NCI-H69 (cell line): Measurements from ENCODE around the gene R3HDM4.
A peak's percentile ranks its signal among the peaks of the same experiment; 100 is the strongest.
"Not testable (repeated sequence)": the region's sequence is repeated elsewhere in the genome, so short reads cannot be mapped to it uniquely, and the experiment has no call there.

Experiments used
- DNase-seq: peaks from one replicate; lab custom pipeline; 2025; lab: John Stamatoyannopoulos, UW

The R3HDM4 gene

DNA sequence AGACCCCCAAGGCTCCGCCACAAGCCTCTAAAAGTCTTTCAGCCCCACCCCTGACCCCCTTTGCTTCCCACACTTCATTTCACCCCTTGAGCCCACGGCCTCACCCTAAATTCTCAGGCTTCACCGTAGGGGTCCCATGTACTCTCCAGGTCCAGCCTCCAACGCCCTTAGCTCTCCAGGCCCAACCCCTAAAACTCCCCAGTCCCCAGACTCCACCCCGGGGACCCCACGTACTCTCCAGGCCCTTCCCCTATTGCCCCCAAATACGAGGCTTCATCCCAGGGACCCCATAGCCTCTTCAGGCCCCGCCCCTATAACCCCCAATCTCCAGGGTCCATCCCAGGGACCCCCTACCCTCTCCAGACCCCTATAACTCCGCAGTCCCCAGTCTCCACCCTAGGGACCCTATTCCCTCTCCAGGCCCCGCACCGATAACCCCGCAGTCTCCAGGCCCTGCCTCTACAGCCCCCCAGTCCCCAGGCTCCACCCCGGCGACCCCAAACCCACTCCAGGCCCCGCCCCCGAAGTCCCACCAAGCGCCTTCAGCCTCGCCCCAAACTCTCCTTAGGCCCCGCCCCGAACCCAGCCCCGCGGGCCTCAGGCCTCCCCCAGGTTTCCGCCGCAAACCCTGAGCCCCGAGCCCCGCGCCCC is 20.7 kb downstream of the R3HDM4 start:
- peak; percentile 71 for DNase-seq

GRCh38 chr19:891421-892200 is 21.4 kb downstream of the R3HDM4 start:
- DNase-seq = peak; percentile 90

DNA sequence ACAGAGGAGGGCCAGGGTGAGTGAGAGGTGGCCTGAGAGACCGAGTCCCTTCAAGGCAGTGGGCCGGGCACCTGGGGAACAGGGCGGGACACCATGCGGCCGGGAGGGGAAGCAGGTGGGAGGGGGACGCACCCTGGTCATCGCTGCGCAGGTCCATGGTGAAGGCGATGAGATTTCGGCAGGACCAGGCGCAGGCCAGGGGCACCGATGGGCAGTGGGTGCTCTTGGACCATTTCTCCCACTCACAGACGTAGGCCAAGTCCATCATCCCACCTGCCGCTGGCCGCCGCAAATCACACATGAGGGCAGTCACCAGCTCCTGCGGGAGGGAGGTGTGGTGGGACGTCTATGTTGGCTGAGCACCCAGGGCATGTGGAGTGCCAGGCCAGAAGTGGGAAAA is 22.2 kb downstream of the R3HDM4 start:
- no peak for DNase-seq

DNA sequence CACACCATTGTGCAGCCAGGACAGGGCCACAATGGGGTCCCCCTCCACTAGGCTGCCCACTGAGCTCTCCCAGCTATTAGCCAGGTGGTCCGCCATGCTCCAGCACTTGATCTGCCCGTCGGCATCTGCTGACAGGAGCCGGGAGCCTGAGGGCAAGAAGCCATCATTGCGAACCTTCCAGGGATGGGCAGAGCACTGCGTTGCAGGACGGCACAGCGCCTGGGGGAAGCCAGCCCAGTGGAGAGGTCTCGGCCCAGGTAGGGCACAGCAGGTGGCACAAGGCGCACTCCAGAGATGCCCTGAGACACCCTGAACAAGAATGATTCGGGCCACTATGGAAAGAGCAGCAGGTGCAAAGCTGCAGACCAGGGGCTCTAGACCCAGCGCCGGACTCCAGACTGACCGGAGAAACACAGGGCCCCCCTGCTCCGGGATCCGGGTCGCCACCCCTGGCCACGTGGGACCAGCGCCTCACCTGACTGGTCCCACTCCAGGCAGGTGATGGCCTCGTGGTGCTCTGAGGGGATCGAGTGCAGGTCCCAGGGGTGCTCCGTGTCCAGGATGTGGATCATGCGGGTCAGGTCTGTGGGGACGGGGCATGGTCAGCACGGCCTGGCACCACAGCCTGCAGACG is 23.2 kb downstream of the R3HDM4 start:
- DNase-seq = no peak

GRCh38 chr19:888581-889385 is 24.2 kb downstream of the R3HDM4 start:
- DNase-seq = no peak

DNA sequence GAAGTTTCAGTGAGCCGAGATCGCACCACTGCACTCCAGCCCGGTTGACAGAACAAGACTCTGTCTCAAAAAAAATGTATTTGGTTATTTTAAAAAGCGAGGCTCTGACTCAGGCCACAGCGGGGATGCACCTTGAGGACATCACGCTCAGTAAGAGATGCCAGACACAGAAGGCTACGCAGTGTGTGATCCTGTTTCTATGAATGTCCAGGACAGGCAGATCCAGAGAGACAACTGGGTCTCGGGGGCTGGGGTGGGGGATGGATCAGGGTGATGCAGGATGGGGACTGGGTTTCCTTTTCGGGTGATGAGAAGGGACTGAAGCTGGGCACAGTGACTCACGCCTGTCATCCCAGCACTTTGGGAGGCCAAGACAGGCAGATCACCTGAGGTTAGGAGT is 25.4 kb downstream of the R3HDM4 start:
- DNase-seq = no peak

DNA sequence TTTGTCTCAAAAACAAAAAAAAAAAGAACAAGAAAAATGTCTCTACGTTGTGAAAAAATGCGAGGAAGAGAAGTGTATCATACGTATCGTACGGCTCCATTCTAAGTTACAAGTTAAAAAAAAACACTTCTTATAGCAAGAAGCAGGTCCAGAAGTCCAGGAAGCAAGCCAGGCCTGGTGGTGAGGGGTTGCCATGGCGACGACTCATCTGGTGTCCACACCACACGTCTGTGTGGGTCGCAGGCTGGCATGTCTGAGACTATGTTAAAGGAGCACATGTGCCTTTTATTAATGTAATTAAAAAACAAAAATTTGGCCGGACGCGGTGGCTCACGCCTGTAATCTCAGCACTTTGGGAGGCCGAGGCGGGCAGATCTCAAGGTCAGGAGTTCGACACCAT is 25.9 kb downstream of the R3HDM4 start:
- DNase-seq = peak; percentile 17

DNA sequence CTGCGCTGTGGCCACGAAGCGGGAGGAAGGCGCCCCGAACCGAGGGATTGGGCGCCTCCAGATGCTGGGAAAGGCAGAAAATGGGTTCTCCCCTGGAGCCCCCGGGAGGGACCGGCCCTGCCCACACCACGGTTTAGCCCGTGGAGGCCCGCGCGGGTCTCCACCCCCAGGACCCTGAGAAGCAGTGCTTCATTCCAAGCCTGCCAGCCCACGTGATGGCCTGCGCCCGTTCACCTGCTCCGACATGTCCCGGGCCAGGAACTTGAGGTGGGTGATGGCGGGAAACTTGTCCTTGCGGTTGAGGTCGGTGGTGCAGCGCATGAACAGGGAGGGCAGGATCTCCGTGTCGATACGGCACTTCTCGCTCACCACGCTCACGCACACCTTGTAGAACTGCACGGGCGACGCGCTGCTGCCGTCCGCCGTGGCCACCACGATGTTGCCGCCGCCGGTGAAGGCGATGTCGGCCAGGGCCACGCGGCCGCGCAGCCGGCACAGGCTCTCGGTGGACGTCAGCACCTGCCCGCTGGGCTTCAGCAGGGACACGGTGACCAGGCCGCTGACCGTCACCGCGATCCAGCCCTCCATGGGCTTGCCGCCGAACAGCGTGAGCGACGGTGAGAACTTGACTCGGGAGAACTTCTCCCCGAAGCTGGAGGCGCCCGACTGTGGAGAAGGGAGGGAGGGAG is 27.3 kb downstream of the R3HDM4 start:
- DNase-seq = no peak

GRCh38 chr19:884420-885211 is 28.4 kb downstream of the R3HDM4 start:
- DNase-seq = no peak

DNA sequence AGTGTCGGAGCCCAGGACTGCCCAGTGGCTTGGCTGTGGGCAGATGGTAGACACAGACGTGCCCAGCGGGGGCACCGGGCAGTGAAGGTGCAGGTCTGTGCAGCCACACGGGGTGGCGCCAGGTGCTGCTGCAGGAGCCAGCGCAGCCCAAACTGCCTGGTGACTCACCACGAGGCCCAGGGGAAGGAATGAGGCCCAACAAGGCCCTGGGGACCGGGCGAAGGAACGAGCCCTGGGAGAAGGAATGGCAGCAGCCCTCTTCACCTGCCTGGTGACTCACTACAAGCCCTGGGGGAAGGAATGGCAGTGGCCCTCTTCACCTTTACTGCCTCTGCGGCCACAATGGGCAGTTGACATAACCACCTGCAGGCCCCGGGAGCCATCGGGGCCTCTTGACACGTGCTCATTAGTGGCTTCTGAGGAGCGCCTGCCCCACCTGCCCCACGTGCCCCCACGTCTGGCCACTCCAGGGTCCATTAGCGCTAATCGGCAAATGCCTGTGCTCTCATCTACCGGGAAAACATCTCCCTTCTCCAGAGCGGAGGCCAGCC is 29.3 kb downstream of the R3HDM4 start:
- DNase-seq = peak; percentile 84

GRCh38 chr19:882871-883497 is 30.0 kb downstream of the R3HDM4 start:
- DNase-seq = no peak

DNA sequence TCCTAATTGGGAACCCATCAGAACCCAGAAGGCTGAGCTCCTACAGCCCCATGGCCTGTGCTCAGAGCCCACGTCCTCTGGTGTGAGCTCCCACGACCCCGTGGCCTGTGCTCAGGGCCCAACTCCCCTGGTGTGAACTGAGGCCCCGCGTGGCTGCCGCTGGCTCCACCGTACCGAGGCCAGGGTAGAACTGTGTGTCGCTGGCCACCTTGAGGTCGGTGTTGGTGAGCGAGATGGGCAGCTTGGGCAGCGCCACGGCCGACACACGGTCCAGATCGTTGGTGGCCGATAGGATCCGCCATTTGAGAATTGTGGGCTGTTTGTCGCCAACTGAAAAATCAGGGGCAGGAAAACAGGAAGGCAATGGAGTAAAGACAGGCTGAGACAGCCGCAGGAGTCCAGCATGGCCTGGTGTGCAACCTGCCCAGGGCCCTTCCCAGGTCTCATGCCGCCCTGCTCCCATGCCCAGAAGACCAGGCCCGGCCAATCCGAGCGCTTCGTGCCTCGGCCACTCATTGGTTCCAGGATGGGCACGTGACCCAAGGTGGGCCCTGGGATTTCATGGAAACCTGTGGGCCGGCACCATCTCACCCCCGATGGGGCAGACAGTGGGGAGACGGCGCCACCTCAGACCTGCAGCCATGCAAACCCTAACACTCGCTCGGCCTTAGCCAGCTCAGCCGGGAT is 31.5 kb downstream of the R3HDM4 start:
- DNase-seq = no peak

DNA sequence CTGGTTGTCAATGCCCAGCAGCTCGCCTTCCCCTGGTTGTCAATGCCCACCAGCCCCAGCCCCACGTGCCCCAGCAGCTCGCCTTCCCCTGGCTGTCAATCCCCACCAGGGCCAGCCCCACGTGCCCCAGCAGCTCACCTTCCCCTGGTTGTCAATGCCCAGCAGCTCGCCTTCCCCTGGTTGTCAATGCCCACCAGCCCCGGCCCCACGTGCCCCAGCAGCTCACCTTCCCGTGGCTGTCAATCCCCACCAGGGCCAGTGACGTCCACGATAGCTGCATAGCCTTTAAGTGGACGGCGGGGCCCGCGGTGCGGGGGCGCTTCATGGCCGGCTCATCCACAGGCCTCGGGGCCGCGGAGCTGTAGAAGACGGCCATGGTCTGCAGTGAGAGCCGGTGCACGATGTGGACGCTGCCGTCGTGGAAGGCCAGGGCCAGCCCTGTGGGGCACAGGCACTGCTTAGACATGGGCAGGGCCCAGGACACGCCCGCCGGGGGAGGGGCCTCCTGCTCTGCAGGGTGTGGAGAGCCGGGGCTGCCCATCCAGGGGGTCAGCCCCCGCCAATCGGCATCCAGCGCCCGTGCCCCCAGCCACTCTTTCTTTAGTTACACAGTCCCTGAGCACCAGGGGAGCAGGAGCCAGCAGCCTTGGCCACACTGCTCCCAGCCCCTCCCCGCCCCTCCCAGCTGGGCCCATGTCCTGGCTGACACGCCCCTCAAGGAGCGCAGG is 33.1 kb downstream of the R3HDM4 start:
- DNase-seq = no peak

DNA sequence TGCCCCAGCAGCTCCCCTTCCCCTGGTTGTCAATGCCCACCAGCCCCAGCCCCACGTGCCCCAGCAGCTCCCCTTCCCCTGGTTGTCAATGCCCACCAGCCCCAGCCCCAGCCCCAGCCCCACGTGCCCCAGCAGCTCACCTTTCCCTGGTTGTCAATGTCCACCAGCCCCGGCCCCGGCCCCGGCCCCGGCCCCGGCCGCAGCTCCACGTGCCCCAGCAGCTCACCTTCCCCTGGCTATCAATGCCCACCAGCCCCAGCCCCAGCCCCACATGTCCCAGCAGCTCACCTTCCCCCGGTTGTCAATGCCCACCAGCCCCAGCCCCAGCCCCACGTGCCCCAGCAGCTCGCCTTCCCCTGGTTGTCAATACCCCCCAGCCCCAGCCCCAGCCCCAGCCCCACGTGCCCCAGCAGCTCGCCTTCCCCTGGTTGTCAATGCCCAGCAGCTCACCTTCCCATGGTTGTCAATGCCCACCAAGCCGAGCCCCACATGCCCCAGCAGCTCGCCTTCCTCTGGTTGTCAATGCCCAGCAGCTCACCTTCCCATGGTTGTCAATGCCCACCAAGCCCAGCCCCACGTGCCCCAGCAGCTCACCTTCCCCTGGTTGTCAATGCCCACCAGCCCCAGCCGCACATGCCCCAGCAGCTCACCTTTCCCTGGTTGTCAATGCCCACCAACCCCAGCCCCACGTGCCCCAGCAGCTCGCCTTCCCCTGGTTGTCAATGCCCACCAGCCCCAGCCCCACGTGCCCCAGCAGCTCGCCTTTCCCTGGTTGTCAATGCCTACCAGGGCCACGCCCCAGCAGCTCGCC is 34.1 kb downstream of the R3HDM4 start:
- DNase-seq = not testable (repeated sequence)

DNA sequence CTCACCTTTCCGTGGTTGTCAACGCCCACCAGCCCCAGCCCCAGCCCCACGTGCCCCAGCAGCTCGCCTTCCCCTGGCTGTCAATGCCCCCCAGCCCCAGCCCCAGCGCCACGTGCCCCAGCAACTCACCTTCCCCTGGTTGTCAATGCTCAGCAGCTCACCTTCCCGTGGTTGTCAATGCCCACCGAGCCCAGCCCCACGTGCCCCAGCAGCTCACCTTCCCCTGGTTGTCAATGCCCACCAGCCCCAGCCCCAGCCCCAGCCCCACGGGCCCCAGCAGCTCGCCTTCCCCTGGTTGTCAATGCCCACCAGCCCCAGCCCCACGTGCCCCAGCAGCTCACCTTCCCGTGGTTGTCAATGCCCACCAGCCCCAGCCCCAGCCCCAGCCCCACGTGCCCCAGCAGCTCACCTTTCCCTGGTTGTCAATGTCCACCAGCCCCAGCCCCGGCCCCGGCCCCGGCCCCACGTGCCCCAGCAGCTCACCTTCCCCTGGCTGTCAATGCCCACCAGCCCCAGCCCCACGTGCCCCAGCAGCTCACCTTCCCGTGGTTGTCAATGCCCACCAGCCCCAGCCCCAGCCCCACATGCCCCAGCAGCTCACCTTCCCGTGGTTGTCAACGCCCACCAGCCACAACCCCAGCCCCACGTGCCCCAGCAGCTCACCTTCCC is 34.9 kb downstream of the R3HDM4 start:
- DNase-seq = not testable (repeated sequence)

DNA sequence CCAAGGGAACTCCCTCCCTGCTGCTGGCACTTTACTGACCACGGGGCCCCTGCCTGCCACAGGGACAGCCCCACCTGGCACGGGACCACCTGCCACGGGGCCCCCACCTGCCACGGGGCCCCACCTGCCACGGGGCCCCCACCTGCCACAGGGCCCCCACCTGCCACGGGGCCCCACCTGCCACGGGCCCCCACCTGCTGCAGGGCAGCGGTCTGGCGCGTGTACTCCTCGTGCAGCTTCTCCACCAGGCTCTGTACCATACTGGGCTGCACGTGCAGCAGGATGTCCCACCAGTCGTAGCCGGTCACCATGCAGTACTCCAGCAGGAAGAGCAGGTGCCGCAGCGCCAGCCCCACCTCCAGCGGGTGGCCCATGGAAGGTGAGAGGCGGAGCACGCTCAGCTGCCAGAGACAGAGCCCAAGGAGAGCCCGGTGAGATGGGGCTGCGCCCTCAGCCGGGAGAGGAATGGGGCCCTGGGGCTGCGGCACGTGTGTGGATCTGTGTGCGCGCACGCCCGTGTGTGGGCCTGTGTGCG is 36.2 kb downstream of the R3HDM4 start:
- no peak for DNase-seq

- no peak for DNase-seq
Observed at GRCh38 chr19:876089-876488, 36.9 kb downstream of the R3HDM4 start.
